Hypothalamus (tissue), 51 donors: ENCODE measurements around the gene APELA.
"Not testable (repeated sequence)": the region's sequence is repeated elsewhere in the genome, so short reads cannot be mapped to it uniquely, and the experiment has no call there.

Experiments
- DNase-seq, 51 donors: peaks; one replicate each; lab custom pipeline; 2025; lab: John Stamatoyannopoulos, UW

The APELA gene

DNA sequence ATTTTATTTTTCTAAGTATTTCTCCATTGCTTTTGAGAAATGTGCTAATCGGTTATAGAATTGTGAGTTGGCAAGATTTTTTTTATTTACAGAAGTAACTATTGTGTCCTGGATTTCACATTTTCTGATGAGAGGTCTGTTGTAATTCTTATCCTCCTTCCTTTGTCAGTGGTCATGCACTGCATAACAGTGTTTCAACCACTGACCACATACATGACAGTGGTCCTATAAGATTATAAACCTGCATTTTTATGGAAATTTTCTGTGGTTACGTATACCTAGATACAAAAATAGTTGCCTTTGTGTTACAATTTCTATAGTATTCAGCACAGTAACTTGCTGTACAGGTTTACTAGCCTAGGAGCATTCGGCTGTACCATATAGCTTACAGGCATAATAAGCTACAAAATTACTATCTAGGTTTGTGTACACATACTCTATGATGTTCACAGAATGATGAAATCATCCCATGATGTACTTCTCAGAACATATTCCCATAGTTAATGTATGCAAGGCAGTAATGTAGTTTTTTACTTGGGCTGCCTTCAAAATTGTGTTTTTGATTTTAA is 47.8 kb downstream of the APELA start:
- DNase-seq: no peak

DNA sequence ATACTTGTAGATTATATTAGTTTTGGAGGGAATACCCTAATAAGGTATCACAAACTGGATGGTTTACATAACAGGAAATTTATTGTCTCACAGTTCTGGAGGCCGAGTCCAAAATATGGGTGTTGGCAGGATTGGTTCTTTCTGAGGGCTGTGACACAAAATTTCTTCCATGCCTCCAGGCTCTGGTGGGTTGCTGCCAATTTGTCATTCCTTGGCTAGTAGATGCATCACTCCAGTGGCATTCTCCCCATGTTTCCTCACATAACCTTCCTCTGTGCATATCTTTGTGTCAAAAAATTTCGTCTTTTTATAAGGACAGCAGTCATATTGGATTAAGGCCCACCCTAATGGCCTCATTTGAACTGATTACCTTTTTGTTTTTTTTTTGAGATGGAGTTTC is 49.3 kb downstream of the APELA start:
- DNase-seq: no peak

DNA sequence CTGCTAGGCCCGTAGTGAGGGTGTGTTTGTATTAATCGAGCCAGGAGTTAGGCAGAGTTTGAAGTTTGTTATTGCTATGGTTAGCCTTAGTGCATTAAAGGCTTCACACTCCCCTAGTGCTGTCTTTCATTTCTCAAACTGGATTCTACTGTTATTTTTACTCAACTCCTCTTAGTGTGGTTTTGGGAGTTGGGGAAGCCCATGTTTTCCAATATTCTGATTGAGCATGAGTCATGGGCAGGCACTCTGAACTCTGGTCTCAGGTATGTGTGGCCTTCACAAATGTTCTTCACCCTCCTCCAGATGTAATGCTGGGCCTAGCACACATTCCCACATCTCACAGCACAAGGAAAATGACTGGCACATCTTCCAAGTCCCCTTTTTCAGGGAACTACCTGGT is 50.1 kb downstream of the APELA start:
- not testable (repeated sequence) for DNase-seq

DNA sequence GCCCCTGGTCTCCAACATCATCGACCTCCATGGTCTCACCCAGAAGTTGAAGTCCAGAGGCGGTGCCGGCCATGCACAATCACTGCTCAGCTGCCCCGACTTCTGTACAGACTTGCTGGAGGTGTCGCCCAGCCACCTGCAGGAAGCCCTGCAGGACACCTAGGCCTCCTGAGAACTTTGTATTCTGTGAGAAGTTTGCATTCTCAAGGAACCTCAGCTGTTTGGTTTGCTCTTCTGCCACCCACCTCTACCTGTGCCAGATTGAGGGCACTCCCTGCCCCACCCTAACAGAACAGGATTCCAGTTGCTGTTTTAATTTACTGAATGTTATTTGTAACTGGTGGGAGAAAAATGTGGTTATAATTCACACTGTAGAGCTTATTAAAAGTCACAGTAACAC is 53.7 kb downstream of the APELA start:
- no peak for DNase-seq

DNA sequence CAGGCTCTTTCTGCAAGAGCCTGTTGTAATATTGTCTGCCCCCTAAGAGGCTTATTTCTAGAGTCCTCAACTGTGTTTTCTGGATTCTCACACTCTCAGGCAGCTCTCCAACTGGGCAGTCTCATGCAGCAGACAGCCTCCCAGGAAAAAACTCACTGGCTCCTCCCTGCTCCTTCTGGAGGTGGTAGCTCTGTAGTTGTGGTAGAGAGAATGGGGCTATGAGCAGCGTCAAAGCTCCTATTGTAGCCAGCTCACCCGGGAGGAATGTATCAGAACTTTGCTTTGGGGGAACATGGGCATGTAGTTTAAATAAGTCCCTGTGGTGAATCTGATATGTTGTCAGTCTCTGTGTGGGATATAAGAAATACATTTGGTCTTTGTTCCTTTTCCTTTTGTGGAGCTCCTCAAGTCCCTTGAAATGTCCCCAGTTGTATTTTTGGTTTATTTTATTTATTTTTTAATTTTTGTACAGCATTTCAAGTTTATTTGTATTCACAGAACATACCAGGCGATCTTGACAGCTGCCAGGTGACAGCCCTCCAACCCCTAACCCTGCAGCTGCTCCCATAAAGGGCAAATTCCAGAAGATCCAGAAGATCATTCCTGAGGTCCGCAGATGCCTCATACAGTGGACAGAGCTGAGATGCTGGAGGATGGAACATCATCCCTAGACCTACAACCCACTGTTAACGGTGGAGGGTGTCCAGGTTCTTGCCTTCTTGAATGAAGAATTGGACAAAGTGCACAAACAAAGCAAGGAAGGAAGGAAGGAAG is 54.8 kb downstream of the APELA start:
- no peak for DNase-seq

DNA sequence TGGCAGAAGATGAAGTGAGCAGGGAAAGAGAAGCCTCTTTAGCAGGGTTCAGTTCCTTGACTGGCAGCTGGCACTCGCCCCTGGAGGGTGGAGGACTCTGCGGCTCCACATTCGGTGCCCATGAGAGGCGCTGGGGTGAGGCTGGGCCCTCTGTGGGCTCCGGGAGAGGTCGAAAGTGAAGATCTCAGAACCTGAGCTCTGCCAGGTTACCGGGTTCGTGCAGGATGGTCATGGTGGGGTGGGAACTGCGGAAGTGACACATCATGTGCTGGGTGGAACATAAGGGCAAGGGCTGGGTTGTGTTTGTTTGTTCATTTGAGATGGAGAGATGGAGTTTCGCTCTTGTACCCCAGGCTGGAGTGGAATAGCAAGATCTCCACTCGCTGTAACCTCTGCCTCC is 56.3 kb downstream of the APELA start:
- DNase-seq: no peak

DNA sequence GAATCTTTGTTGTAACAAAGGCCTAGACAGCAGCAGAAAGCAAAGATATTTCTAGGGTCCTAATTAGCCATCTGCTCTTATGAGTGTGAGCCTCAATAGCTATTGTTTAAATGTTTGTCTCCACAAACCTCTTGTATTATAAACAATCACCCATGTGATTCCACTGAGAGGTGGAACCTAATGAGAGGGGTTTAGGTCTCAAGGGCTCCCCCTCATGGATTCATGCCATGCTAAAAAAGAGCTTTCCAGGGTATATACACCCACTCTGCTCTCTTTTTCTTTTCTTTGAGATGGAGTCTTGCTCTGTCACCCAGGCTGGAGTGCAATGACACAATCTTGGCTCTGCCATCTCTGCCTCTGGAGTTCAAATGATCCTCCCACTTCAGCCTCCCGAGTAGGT is 58.4 kb downstream of the APELA start:
- DNase-seq: no peak

DNA sequence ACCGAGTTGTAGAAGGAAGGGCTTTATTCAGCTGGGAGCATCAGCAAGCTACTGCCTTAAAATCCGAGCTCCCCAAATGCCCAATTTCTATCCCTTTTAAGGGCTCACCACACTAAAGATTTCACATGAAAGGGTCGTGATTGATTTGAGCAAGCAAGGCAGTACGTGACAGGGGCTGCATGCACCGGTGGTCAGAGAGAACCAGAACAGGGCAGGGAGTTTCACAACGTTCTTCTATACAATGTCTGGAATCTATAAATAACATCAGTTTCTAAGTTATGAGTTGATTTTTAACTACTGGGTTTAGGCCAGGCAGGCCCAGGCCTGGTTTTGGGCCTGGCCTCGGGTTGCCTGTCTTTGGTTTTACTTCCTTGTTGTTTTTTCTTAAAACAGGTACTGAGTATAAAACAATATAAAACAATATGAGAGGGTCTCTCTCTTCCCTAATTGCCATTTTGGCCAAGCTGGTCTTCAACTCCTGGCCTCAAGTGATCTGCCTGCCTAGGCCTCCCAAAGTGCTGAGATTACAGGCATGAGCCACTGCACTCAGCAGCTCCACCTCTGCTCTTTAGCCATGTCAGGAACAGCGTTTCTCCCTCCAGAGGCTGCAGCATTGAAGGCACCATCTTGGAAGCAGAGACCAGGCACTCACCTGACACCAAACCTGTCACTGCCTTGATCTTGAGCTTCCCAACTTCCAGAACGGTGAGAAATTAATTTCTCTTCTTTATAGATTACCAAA is 59.1 kb downstream of the APELA start:
- DNase-seq: not testable (repeated sequence)

DNA sequence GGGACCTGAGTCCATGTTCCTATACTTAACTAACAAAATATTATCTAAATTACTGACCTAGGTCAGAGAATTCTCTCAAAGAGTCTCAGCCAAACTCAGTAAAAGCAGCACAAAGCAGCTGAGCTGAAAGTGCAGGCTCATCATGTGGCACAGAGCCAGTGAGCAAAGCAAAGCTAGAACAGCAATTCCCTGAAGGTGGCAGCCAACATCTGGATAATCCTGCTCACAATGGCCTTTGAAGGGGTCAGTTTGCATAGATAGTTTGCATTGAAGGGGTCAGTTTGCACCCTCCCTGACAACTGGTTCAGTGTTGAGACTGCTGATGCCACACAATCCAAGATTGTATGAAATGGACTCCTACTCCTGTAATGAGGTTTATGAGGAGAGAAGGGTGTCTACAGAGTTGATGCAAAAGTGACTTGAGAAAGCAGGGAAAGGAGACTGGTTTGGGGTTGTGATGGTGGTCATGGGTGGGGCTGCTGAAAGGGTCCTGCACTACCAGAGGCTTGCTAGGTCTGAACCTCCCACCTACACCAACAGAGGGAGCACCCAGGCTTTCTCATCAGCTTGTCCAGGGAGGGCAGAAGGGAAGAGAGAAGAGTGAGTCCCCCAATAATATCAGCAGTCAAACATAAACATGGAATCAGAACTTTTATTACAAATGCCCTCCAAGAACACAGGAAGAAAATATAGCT is 60.7 kb downstream of the APELA start:
- peak in 29 of 51 donors; percentile 1 to 61 (median 30) for DNase-seq

DNA sequence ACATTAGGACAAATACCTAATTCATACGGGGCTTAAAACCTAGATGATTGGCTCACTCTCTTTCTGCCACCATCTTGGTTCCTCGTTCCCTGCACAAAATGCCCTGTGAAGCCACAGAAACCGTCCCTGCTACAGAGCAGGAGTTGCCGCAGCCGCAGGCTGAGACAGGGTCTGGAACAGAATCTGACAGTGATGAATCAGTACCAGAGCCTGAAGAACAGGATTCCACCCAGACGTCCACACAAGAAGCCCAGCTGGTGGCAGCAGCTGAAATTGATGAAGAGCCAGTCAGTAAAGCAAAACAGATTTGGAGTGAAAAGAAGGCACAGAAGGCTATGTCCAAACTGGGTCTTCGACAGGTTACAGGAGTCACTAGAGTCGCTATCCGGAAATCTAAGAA is 66.2 kb downstream of the APELA start:
- DNase-seq: no peak

DNA sequence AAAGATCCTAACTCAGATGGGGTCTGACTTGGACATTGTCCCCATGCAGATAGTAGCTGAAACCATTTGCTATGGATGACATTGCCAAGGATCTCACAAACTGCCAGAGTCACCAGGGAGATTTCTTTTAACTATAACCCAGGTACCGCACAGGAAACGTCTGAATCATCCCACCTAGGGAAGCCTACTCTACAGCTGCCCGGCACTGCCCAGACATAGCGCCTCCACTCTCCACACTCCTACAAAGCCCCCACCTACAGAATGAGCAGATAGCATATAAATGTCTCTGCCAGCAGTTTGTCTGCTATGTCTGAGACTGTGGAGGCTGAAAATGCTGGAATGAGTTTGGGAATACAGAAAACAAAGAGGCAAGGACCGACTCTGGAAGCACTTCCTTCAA is 68.2 kb downstream of the APELA start:
- DNase-seq: peak in 1 of 51 donors; percentile 11

DNA sequence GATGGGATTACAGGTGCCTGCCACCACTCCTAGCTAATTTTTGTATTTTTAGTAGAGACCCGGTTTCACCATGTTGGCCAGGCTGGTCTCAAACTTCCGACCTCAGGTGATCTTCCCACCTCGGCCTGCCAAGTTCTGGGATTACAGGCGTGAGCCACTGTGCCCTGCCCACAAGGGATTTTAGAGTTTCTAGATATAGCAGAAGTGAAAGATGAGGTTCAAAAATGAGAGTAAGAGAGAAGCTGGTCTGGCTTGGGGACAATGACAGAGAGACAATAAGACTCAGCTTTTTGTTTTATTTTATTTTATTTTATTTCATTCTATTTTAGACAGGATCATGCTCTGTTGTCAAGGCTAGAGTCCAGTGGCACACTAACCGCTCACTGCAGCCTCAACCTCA is 69.8 kb downstream of the APELA start:
- DNase-seq: no peak
